NCI-H1105 treated with DMSO at 0.1 percent for 48 hours (cell line): ENCODE data around the gene DACT3.

ENCODE experiments used
- DNase-seq: peaks from one replicate; lab custom pipeline; 2025; lab: John Stamatoyannopoulos, UW

The DACT3 gene

DNA sequence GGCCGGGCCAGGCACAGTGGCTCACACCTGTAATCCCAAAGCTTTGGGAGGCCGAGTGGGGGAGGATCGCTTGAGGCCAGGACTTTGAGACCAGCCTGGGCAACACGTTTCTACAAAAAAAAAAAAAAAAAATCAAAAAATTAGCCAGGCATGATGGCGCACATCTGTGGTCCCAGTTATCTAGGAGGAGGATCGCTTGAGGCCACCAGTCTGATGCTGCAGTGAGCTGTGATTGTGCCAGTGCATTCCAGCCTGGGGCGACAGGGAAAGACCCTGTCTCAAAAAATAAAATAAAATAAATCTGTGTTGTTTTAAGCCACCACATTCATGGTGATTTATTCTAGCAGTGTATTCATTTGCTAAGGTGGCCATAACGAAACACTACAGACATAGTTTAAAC, 4.1 kb upstream of the DACT3 start:
- DNase-seq, result no peak

DNA sequence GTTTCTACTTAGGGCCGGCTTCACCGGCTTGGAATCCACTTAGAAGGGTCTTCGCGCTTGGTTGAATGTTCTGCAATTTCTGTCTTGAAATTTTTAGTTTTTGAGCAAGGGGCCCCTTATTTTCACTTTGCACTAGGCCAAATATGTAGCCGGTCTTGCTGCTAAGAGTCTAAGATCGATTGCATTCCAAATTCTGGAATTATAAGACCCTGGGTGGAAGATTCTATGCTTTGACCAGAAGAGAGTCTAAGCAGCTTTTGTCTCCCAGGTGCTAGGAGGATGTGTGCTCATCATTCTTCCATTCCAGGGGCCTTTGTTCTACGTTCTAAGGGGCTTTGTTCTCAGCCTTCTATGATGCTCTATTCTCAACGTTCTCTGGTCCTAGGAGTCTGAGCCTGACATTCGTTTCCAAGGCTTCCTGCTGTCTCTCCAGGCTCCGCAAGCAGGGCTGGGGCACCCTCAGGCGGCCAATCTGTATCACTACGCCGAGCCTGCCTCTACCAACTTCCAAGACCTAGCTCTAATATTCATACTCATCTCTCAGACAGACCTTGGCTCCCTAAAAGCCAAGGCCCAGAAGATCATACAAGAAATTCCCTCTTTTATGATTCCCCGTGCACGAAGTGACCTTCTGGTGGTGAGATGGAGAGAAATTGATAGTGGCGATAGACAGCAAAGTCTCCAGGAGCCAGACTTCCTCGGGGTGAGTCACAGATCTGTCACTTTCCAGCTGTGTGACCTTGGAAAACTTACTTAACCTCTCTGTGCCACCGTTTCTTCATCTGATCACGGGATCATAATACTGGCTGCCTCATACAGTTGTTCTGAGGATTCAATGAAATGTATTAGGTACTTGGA, 982 bp upstream of the DACT3 start:
- peak; percentile 80 for DNase-seq

DNA sequence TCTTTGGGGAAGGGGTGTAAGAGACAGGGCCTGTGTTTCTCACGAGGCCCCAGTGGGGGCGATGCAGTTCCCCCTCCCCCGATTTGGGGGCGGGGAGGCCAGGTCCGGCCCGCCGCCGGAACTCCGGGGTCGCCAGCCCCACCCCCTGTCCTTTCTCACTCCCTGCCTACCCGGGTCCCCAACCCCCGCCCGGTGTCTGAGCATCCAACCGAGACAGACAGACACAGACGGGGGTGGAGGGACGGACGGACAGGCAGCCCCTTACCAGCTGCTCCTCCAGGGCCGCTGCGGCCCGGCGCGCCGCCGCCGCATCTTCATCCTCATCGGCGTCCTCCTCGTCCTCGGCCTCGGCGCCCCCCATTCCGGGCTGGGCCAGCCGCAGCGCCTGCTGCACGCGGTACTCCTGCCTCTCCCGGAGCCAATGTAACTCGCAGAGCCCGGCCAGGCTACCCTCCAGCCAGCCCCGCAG, 397 bp downstream of the DACT3 start:
- DNase-seq, result no peak

DNA sequence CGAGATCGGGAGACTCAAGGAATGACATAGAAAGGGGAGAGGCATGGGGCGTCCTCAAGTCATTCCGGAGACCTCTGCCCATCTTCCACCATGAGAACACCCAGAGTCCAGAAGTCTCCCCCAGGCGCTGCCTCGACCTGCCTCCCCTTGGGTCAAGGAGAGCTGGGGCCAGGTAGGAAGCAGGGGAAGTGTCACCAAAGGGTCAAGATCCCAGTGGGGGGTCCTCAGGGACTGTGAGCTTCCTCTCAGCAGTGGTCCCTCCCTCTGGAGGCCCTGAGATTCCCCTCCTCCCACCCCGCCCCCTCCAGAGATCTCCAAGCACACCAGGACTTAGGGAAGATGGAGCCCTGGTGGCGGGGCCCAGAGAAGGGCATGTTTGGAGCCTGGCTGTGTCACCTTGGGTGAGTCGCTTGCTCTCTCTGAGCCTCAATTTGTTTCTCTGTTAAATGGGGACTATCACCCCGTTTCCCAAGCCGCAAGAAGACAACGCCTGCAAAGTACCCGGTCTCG, 919 bp downstream of the DACT3 start:
- DNase-seq, result no peak

DNA sequence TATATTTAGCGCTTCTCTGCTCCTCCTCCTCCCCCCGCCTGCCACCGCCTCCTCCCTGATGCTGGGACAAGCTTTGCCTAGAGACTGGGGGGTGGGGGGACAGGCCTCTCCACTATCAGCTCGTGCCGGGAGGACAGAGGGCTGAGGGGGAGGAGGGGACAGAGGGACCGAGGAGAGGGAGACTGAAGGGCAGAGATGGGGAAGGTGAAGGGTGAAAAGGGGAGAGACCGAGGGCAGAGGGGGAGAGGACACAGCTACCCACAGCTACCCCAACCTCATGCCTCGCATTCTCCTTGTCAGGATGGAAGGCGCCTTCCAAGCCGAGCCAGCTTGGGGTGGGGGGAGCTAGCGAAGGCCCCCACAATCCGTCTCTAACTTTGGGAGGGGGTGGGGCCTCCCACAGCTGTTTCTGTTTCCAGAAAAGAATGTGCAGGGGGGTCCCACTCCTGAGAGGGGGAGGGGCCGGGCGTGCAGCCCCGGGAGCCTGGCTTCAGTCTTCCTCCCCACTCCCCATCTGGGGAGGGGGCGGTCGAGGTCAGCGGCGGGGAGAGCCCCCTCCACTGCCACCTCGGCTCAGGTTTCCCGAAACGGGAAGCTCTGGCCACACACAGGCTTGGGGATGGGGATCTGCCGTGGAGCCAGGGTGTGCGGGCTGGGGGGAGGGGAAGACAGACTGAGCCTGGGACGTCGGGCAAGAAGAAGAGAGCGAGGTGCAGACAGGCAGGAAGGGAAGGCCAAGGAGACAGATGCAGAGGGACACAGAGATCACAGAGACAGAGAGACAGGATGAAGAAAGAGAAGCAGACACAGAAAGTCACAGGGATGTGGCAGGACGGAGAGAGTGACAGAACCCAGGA, 1.6 kb downstream of the DACT3 start:
- no peak for DNase-seq

DNA sequence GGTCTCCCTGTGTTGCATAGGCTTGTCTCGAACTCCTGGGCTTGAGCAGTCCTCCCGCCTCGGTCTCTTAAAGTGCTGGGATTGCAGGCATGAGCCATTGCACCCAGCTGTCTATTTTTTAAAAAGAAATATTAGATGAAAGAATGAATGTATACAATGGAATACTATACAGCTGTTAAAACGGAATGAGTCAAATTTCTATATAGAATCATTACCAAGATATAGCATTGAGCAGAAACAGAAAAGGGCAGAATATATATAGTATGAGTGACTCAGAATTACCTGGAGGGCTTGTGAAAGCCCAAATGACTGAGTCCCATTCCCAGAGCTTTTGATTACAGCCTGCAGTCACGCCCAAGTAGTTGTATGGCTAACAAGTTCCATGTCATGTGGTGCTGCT, 4.4 kb downstream of the DACT3 start:
- no peak for DNase-seq

DNA sequence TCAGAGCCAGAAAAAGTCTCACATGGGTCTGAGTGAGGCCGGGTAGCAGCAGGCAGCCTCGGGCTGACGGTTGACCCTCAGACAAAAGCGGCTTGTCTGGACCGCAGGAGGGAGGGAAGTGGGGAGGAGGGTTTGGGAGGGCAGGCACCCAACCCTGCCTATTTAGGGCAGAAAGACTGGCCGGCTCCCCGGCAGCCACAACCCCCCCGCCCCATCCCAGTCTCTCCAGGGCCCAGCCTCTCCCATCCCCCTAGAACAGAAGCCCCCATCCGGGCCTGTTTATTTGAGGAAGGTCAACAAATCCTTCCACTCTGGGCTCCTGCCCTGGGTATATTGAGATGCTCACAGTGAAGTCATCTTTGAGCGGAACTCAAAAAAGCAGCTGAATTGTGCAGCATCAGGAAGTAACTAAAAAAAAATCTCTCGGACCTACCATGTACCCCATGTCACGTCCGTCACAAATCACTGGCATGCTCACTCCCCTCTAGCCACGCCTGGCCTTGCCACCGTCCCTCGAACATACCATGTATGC, 6.3 kb downstream of the DACT3 start:
- DNase-seq, result no peak

DNA sequence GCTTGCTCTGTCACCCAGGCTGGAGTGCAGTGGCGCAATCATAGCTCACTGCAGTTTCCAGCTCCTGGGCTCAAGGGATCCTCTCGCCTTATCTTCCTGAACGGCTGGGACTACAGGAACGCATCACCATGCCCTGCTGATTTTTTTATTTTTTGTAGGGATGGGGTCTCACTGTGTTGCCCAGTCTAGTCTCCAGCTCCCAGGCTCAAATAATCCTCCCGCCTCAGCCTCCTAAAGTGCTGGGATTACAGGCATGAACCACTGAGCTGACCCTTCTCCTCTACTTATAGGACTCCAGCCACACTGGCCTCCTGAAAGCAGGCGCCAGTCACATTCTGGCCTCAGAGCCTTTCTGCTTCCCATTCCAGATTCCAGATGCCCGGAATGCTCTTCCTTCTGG, 10.5 kb downstream of the DACT3 start:
- no peak for DNase-seq

DNA sequence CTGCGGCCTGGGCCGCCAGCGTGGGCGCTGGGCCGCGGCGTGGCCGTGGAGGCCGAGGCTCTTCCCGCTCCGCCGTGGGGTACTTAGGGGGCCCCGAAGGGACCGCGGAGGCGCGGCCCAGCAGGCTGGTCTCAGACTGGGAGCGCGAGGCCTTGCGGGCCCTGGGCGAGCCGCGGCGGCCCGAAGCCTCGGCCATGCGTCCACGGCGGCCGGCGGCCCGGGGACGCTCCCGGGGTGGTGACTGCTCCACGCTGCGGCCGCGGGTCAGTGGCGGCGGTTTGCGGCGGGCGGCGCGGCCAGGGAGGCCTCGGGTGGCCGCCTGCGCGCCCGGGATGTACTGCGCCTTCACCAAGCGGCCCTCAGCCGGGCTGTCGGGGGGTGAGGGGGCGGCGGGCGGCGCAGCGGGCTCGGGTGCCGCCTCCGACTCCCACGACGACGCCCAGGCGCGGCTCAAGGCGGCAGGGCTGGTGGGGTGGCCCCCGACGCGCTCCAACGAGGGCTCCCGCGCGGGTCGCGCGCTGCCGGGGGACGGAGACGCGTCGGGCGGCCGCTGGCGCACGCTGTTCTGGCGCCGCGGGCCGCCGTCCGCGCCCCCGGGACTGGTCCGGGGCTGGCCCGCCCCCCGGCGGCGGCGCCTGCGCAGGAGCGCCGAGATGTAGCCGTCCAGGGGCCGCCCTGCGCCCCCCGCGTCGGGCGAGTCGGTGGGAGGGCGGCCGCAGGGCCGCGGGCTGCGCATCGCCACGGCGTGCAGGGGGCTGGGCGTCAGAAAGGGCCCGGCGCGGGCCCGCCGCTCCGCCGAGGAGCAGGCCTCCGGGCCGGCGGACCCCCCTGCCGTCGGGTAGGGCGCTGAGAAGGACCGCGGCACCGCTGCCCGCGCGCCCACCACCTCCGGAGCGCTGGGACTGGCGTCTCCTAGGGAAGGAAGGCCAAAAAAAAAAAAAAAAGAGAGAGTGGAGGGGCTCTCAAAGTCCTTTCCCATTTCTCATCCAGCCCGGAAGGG, 11.7 kb downstream of the DACT3 start:
- DNase-seq, result no peak

DNA sequence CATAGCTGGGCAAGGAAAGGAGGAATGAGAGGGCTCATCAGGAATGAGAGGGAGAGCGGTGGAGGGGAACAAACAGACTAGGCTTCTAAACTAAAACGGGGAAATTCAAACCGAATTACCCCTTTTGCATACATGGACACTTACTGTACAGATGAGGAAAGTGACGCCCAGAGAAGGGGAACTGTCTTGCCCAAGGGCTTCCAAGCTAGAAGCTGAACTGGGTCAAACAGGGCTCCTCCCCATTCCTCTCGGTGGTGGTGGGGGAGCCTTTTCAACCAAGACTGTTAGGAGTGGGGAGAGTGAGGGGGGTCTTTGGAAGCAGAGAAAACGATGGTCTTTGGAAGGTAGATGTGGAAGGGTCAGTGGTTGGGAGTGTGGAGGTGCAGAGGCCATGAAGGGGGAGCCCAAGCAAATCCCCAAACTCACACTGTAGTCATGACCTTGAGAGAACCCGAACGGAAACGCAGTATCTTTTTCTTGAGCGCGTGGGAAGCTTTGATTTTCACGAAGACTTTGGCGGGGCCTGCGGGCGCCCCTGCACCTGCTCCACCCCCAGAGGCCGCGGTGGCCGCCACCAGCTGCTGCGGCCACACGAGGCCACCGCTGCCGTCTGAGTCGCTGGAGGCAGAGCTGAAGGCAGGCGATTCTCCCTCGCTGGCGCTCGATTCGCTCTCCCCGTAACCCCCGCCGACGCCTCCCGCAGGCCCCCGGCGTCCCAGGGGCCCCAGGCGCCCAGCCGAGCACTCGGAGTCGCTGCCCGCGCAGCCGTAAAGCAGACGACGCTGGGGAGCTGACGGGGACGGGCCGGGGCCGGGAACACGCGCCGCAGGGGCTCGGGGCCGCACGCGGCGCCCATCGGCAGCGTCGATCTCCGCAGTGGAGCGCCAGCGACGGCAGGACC, 12.7 kb downstream of the DACT3 start:
- no peak for DNase-seq

DNA sequence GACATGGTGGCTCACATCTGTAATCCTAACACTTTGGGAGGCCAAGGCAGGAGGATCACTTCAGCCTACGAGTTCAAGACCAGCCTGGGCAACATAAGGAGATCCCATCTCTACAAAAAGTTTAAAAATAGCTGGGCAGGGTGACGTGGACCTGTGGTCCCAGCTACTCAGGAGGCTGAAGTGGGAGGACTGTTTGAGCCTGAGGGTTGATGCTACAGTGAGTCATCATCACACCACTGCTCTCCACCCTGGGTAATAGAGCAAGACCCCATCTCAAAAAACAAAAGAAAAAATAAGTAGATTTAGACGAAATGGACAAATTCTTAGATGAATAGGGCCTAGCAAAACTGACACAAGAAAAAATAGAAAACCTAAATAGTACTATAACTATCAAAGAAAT, 14.6 kb downstream of the DACT3 start:
- DNase-seq, result no peak

DNA sequence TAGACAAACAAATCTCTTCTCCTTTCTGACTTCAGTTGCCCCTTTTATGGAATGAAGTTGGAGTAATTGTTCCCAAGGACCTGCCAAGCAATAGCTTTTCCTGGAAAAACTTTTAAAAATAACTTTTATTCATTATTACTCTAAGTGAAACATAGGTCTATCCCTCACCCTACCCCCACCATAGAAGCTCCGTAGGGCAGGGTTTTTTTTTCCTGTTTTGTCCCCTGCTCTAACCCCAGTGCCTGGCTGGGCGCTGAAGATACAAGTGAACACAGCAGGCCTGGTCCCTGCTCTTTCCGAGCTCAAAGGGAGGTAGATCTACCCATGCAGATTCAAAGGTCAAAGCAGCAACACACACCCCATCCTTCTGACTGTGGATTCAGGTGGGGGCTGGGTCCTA, 16.3 kb downstream of the DACT3 start:
- no peak for DNase-seq

DNA sequence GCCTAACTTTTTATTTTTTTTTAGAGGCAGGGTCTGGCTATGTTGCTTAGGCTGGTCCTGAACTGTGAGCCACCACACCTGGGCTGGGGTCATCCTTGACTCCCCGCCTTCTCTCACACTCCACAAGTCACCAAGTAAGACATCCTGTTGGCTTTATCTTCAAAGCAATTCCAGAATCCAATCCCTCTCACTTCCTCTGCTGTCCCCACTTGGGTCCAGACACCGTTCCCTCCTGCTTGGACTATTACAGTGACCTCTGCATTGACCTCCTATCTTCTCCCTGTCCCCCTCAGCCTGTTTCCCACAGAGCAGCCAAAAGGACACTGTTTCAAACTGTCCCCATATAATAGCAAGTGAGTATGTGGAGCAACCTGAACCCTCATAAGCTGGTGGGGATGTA, 20.3 kb downstream of the DACT3 start:
- DNase-seq, result no peak

DNA sequence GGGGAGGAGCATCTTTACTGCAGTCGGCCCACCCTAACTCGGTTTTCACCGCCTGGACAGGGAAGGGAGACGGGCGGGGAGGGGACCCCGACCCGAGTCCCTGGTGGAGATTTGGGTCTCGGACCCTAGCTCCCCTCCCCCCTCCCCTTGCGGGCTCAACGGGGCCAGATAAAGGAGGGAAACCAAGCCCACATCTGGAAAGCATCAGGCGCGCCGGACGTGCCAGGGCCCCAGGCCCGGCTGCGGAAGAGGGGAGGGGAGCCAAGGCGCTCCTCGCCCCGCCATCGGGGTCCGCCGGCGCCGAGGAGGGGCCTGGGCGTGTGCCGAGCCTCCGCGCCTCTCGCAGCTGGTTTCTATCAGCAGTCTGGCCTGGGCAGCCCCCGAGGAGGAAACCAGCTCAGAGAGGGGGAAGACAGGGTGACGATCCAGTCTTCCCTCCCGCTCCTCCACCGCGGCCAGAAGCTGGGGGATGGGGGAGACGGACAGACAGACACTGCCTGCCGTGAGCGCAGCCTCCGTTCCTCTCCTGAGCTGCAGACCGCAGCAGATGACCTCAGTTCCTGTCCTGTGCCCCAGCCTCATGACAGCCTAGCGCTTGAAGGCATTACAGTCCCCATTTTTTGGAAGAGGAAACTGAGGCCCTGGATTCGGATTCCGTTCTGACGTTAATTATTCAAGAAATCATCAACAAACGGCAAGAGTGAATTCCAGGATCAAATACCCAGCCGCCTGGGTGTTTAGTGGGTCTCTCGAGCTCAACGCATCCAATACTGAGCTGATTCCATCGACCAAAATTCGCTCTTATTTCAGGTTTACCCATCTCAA, 21.4 kb downstream of the DACT3 start:
- peak; percentile 66 for DNase-seq

DNA sequence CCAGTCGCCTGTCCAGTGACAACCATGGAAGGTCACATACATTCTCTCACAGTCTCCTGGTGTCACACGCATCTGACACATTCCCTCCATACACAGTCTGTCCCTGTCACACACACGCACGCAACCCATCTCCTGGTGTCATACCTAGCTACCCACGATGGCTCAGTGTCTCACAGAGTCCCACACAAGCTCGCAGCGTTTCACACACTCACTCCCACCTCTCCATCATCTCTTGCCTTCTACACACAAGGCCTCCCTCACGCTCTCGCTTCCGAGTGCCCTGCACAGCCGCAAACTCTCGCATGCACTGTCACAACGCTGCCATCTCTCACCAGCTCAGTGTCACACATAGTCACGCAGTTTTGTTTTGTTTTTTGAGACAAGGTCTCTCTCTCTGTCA, 23.8 kb downstream of the DACT3 start:
- DNase-seq, result no peak

DNA sequence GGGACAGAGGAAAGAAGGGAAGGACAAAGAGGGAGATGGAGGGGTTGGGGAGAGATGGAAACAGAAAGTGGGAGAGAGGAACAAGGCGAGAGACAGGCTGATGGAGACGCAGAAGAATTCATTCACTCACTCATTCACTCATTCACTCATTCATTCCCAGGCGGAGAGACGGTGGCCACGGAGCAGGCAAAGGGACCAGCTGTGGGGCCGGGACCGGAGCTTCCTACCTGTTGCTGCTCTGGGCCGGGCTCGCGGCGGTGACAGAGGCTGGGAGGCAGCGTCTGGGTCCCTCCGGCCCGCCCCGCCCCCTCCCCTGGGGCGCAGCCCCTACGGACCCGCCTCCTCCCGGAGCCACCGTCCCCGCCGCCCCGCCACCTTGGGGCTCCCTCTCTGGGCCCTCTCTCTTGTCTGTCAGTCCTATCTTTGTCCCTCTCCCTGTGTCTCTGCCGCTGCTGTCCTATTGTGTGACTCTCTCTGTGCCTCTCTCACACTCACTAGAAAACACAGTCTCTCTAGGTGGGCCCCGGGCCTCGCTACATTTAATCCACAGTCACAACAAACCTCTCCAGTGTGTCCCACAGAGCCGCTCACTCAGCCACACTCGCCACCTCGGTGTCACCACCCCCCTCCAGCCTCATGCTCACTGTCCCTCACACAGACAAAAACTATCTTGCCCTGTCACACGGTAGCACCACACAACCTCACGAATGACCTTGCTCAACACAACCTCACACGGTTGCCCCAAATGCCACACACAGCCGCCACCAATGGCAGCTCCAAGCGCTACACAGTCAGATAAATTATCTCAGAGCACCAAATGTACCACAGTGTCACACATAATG, 24.8 kb downstream of the DACT3 start, which contains the start of gene GNG8:
Gene GNG8 (minus strand): TSS at position 283 of the 842 bp plus-strand sequence. CDS start 1,520 bp downstream, outside the sequence.
- no peak for DNase-seq

DNA sequence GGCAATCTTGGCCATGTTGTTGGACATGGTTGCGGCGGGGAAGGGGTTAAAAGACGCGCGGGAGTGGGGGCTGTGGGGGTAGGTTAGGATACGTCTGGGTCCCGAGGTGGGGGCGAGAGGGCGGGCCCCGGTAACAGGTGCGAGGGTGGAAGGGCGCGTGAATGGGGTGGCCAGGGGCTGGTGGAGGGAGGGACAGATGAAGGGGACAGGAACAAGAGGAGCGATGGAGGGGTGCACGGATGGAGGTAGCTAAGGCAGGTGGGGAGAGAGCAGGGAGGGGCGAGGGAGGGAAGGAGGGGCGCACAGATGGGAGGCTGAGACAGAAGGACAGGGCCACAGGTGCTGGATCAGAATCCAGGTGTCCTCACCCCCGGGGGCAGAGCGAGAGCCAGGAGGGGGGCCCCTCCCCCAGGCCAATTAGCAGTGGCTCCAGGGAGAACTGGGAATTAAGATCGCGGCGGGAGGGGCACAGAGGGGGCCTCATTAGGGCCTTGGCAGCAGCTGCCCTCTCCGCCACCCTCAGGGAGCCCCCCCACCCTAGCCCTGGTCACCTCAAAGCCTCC, 26.2 kb downstream of the DACT3 start:
- DNase-seq, result peak; percentile 88
